NCI-H2107 treated with DMSO at 0.1 percent for 48 hours (cell line): Measurements from ENCODE around the gene FAM72C.
"Not testable (repeated sequence)": the region's sequence is repeated elsewhere in the genome, so short reads cannot be mapped to it uniquely, and the experiment has no call there.

ENCODE experiments used
- DNase-seq: peaks from one replicate; lab custom pipeline; 2025; ENCODE audit not compliant: unreplicated experiment; lab: John Stamatoyannopoulos, UW

The FAM72C gene

DNA sequence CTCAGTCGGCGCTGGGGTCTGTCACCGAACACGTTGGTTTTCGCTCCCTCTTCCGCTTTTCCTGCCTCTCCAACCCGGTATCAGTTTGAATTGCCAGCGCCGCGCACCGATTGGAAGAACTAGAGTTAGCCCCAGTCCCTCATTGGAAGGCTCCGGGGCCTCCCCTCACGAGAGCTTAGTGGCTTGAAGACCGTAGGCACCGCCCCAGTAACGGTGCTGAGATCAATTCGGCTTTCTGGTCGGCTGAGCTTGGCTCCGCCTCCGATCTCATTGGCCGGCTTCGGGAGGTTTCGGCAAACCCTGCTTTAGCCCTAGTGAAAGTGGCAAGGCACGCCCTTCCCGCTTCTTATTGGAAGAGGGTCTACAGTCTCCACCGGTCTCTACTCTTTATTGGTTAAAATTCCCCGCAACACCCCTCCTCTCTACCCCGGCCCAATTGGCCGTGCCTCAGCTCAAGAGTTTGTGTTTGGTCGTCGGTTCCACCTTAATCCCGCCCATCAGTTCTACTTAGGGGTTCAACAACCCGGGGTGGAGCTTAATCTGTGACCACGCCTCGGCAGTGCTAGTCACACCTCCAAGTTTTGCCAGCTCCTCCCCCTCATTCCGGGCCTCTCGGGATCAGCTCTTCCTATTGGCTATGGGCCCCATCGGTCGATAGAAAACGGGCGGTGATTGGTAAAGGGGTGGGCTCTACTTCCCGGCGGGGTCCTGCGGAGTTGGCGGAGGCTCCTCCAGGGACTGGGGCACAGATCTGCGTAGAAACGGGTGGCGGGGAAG, at the start of gene FAM72C:
TSS of gene FAM72C (minus strand) at position 63 of the 777 bp plus-strand sequence. CDS start 845 bp downstream, outside the sequence.
- not testable (repeated sequence) for DNase-seq

DNA sequence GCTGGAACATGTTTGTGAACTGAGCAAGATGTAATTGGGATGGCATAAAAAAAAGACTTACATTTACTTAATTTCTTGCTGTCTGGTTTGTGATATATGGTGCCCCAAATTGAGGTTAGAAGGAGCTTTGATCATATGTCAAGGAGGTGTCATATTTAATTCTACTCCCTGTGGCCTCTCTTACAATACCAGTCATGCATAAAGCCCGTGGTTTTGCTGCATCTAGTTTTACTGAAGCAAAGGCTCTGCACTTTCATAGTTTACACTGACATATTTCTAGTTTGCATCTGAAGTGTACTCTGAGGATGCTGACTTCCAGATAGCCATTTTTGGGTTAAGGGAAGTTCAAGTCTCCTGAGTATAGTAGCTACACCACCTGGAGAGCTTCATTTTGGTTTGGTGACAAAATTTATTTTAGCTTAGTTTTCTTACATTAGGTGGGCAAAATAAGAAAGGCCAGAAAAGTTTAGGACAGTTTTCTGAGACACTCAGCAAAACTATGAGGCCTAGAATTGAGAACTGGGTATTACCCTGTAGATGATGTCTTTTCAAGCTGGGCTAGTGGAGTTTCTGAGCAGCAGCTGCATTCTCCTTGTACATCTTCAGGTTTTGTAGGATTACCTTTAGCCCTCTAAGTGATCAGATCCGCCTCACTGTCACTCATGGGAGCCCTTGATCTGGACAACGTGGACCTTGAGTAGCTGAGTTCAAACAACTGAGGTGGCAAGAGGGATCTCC, 48.4 kb upstream of the FAM72C start:
- not testable (repeated sequence) for DNase-seq

DNA sequence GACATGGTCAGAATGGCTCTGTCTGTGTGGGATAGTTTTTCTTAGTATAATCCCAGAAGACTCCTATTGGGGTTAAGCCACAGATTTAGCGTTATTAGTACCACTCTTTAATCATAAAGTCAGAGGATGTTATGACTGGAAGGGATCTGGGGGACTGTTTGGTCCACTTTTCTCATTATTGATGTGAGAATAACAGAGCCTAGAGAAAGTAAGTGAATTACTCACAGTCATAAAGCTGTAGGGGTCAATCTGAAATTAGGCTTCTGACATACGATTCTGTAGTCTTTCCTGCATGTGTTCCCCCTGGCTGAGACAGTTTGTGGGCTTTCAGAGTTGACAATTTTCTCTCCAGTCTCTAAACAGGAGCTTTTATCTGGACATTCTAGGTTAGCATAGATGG, 47.3 kb upstream of the FAM72C start:
- DNase-seq: not testable (repeated sequence)

DNA sequence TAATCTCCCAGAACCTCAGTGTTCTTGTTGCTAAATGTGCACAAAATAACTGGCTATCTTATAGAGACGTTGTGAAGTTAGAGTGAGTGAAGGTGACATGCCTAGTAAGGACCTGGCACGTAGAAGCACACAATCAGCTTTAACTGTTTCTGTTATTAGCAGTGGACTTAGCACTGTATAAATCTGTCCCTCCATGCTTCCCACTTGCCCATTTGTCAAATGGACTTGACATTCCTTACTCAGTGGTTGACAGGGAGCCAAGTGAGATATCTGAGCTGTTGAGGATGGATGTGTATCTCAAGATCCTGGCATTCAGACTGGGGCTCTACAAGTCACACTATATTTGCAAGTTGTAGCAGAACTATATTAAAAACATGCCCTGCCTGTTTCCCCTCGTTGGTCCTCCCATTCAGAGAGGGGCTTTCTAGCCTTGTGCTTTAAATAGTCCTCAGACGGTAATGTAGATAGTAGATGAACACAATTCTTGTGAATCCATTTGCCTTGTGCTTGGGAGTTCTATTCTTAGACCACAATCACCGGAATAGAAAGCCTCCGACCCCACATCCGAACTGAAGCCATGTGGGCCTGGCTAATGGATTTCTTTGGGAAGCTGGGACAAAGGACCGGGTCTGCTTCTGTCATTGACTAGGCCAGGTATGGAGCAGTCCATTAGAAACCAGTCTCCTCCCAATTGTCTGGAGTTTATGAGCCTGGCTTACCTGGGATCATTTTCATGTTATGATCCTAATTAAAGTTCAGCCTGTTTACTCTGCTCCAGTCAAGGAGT, 43.6 kb upstream of the FAM72C start:
- not testable (repeated sequence) for DNase-seq

DNA sequence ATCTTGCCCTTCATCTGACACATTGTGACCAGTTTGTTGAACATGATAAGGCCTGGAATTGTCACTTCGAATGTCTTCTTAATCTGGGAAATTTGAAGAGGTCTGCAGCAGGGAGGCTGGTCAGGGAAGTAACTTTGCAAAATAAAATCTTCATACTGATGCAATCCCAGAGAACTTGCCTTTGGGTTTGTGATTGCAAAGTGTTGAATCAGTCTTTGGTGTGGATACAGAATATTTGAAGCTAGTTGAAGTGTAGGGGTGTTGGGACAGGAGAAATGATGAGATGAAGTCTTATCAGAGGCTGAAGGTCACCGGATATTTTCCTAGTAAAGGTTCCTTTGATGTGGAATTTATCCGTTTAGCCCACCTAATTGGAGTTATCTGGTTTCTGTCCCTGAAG, 42.7 kb upstream of the FAM72C start:
- not testable (repeated sequence) for DNase-seq

DNA sequence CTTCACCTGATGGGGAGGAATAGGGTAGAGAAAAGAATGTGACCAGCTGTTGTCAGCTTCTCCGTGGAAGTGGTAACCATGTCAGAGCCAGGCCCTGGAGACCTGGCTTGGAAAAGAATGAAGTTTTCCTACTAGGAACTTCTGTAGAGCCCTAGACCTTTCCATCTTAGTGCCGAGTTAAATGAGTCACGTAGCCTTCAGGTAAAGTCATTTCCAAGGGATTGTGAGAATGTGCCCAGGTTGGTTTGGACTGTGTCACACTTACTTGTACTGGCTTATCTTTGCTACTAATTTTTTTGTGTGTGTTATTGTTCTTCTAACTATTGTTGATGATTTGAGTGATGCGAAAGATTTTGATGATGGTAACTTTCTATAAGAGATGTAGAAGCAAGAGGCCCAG, 42.3 kb upstream of the FAM72C start:
- not testable (repeated sequence) for DNase-seq

DNA sequence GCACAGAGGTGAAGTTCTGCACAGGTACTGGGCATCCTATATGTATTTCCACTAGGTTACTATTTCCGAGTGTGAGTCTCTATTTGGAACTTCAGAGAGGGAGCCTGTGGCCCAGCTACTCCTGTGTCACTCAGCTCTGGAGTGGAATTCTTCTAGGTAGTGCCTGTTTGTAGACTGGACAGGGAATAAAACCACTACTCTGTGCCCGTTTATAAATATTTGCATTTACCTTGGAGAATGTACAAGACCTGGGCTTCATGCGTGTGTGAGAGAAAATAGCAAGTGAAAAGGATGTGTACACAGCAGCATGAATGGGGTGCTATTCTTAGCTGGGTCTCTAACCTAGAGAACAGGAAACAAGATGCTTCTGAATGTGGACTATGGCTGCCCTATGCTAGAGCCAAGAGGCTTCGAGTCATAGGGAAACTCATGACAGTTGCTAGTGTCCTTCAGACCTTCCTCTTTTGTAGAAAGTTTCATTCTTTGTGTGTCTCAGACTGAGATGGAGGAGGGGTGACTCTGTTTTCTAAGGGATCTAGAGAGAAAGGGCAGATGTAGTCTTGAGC, 40.5 kb upstream of the FAM72C start:
- not testable (repeated sequence) for DNase-seq

DNA sequence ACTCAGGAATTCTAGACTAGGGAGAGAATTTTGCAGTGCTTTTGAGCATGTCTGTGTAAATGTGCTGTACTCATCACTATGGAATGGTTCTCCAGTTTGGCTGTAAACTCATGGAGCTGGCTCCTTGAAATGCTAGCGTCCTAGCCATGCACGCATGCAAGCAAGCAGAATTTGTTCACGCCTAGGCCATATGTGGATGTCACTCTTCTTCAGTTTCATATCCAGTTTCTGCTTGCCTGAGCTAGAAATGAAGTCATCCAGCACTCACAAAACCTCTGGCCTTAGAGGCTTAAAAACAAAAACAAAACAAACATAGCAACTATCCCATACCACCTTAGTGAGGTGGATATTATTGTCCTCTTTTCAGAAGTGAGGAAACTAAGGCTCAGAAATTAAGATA, 37.6 kb upstream of the FAM72C start:
- DNase-seq: not testable (repeated sequence)

DNA sequence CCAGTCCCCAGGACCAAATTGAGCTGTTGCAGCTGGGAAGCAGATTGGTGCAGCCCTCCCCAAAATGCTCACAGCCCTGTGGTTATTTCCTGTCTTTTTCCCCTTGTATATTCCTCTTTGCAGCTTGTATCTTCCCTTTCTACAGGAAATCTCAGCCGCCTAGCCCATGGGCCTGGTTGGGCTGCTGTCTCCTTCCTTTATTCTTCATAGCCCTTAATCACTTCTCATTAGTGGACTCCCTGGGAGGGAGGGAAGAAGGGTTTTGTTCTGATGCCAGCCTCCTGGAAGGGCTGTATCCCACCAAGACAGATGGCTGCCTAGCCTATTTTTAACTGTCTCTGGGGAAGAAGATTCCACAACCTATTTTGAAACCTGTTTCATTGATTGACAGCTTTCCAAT, 32.5 kb upstream of the FAM72C start:
- DNase-seq: not testable (repeated sequence)

DNA sequence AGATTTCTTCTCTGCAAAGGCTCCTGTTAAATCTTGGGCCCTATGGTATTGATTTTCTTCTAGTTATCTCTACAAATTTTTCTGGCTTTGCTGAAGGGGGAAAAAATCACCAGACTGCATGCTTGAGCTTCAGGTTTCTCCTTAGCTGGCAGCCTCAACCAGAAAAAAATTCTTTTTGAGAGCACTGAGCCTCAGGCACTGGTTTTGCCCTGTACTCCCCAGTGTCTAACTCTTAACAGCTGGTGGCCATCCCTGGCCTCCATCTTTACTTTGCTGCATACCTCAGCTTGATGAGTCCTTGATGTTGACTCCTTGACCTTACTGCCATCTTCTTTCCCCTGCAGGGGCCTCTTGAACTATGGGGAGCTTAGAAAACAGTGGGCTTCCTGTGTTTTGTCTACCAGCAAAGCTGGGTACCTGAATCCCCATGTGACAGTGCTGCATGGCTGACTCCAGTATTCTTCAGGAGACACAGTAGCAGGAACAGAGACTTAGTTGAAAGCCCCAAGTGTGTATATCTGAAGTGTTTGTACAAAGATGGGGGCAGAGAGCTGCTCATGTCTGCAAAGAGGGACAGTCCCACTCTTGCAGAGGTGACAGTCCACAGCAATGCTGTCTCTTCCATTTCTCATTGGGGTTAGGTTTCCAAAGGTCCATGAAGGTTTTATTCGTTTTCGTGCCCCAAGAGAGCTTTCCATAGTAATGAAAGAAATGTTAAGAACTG, 31.7 kb upstream of the FAM72C start:
- not testable (repeated sequence) for DNase-seq

DNA sequence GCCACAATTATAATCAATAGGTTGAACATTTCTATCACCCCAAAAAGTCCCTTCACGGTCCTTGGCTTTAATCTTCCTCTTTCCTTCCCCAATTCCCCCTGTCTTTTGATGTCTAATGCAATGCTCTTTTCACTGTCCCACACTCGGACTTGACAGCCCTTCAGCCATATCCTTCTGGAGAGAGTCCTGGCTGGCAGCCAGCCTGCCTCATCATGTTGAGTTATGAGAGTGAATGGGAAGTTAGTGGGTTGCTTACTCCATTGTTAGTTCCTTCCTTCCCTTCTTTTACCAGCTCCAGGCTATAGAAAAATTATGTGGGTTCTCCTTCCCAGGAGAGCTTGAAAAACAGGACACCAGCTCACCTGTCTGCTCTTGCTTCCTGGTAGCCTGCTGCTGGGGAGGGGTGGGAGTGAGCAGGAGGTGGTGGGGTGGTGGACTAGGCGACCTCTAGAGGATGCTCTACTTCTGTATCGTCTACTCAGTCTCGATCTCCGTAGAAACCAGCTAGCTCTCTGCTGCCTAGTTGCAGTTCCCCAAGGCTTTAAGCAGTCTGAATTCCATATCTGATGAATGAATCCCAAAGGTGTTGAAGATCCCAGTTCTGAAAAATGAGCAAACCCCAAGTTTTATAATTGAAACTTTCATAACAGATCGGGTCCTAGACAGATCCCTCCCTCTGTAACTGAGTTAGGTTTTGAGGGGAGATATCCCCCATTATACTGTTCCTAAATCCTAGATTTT, 30.5 kb upstream of the FAM72C start:
- not testable (repeated sequence) for DNase-seq

DNA sequence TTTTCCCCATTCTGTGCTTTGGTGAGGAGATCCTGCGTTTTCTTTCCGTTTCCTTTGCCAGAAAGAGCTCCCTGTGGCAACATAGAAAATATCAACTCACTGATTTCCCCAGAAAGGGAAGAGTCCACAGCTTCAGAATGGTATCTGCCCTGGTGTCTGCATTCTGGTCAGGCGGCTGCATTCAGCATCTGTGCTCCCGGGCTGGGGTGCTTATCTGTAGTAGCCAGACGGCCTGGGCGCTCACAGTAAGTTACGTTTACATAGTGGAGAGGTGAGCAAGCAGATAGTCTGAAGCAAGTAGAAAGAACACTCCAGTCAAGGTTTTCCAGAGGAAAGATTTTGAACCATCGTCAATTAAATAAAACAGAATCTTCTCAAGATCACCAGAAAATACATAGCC, 29.3 kb upstream of the FAM72C start:
- DNase-seq: not testable (repeated sequence)

DNA sequence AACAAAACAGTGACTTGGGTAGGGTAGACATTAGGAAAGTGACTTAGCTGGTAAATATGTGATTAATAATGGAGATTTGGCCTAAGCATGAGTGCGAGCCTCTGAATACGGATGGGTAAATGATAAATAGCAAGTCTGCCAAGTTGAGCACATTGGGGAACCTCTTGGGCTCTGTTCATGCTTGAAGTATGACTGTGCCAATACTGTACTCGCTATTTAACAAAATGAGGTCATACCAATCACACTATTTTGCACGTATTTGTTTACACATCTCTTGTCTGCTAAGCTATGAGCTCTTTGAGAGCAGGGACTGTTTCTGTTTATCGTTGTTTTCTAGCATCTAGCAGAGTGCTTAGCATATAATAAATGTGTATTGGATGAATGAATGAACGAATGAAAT, 24.2 kb upstream of the FAM72C start:
- DNase-seq: not testable (repeated sequence)

DNA sequence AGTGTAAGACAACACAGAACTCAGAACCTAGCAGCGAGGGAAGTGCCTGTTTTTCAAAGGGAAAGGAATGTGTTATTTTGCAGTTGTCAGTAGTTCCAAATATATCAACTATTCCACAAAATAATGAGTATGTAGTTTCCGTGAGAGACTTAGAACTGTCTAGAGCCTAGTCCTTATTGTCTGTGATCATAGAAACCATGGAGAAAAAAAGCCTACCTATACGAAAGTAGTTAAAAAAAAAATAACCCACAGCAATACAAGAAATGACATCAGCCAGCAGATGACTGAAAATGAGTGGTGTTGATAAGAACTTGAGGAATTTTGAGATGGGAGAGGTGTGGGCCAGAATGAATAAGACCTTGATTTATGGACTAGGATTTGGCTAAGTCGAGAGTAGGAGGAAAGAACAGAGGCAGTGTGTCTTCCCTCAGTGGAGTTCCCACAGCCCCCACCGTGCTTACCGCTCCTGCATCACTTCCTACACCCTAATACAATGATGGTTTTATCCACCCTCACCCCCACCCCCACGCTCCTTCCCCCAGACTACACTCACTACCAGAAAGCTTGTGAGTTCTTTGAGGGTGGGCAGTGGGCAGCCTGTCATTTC, 21.6 kb upstream of the FAM72C start:
- DNase-seq: not testable (repeated sequence)

DNA sequence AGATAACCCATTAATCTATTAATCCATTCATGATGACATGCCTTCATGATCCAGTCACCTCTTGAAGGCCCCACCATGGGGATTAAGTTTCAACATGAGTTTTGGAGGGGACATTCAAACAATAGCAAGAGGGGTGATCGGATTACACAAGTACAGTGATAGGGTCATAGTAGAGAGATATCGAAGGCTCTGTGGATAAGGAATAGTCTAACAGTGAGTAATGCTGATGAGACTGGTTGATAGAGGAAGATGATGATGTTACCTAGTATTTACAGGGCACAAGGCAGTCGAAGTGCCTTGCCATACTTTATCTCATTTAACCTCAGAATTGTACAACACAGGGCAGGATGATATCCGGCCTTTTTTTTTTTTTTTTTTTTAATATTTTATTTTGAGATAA, 18.9 kb upstream of the FAM72C start:
- DNase-seq: not testable (repeated sequence)

DNA sequence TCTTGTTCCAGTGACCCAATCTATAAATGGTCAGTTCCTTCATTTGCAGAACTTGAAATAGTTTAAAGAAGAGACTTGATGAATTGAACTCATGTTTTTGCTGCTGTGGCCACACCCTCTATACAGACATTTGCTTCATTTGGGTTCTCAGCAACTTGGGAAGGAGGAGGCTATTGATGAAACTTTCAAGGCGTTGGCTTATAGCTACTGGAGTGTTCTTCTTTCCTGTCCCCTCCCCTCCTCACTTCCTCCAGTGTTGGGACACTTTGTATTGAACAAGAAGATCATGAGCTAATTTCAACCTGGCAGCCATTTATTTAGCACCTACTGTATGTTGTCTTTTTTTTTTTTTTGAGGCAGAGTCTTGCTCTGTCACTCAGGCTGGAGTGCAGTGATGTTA, 17.9 kb upstream of the FAM72C start:
- not testable (repeated sequence) for DNase-seq

DNA sequence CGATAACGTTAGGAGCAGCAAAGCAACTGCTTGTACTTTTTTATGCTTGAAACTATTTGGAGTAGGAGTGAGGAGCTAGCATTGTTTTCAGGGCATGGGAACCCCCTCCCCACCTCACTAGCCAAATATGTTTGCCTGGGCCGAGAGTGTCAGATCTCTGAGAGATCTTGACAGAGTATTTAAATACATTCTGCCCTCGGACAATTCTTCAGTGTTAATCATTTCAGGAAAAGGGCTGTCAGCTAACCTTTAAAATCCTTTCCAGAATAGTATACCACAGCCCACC, 17.6 kb upstream of the FAM72C start:
- DNase-seq: not testable (repeated sequence)

DNA sequence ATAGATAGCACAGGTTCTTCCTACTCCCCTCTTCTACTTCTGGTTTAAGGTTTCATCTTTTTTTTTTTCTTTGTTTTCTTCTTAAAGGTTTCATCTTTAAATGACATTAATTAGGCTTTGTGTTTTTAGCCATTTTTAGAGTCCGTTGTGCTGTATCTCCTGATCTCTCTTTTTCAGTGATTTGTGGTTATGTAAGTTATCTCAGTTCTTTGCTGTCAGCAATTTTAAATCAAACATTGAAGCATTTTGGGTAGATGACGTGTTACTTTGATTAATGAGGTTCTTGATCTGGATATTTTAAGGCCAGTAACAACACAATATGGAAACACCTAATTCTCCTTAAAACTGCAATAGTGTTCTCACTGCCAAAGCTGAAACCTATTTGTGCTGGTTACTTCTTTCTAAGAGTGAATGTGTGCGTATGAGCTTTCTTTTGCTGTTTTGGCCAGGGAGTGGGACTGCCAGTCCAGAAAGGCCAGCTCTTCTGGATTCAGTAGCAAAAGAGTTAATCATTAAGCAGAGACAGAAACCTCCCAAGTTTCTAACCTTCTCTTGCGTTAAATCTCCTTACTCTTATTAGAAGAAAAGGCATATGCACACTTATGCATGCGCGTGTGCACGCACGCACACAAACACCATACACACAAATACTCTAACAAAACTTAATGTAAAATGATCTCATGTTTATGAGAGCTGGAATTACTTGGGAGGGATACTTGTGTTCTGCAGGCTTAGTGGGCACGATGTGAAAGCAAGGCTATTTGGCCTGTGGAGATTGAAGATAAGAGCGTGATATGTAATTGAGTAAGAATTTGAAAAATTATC, 17.0 kb upstream of the FAM72C start:
- DNase-seq: not testable (repeated sequence)

DNA sequence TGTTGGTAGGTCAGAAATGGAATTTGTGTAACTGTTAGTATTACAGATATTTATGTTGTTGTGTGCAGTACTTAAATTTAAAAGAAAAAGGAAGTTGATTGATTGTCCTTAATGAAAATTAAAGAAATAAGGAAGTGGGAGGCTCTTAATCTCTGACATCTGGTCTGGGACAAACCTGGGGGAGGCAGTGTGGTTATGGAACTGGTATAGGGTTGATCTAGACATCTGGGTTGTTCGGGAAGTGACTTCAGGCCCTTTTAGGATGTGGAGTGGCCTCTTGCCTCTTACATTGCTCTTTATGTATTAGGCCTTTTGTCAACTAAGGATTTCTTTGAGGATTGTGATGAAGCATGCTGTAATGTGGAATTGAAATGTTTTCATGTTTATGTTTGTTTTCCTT, 16.1 kb upstream of the FAM72C start:
- not testable (repeated sequence) for DNase-seq
